OCI-LY3 (cell line): ENCODE results near the gene ITPR3.

Experiments
- CTCF ChIP-seq: fragments of 200-600, 300-600 bp; sonication (generic); IDR thresholded peaks from 2 replicates; pipeline ENCODE4 v1.5.1; 2014; ENCODE audit warnings: antibody characterized with exemption, low read length, low read depth
- EZH2phosphoT487 ChIP-seq: fragments of 200-600 bp; shearing (Covaris generic); IDR thresholded peaks from 2 replicates; pipeline ENCODE4 v1.6.1; 2018; ENCODE audit warnings: antibody characterized with exemption, mixed run types, low read depth

- TF ChIP-seq CTCF (no peak), EZH2phosphoT487 (no peak)
These were observed 12.0 kb downstream of the ITPR3 start for GRCh38 chr6:33633084-33633461.
